Occipital lobe (tissue), 2 donors: ENCODE measurements around the gene RAB43. TPM values are rescaled to one million over a fixed set of nuclear protein-coding genes. Genes with fewer than 3 reads are reported as not detected.
"Not testable (repeated sequence)": the region's sequence is repeated elsewhere in the genome, so short reads cannot be mapped to it uniquely, and the experiment has no call there.

ENCODE experiments used
- DNase-seq: peaks from one replicate; lab custom pipeline; 2025; lab: John Stamatoyannopoulos, UW
- total RNA-seq: library from RNA; depleted of rRNA; stranded (reverse); fragments of >200 nt; gene quantifications from one replicate; pipeline ENCODE4 v1.2.3, GENCODE V29; 2014

RAB43 gene
- total RNA-seq, 1 donor from 2014 or later: 3.3 TPM

GRCh38 chr3:129095285-129095684, 26.3 kb downstream of the RAB43 start:
- no peak for DNase-seq

DNA sequence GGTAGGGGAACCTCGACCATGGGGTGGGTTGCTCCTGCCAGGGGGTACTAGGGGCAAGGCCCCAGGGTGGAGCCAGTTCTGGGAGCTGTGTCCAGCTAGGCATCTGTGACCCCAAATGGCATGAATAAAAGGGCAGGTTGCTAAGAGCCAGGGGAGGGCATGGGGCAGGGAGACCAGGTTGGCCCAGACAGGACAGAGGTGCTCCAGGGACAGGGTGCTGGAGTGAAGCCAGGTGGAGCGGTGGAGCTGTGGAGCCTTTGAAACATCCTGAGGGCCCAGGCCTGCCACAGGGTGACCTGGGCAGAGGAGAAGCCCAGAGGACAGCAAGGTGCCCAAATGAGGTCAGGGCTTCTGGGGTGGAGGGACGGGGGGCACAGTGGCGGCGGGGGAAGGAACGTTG, 33.3 kb downstream of the RAB43 start:
- not testable (repeated sequence) for DNase-seq

GRCh38 chr3:129087904-129088303, 33.7 kb downstream of the RAB43 start:
- not testable (repeated sequence) for DNase-seq

- no peak for DNase-seq
Observed at GRCh38 chr3:129087138-129087702, 34.4 kb downstream of the RAB43 start.

- no peak for DNase-seq
Observed at GRCh38 chr3:129085818-129086217, 35.8 kb downstream of the RAB43 start.

GRCh38 chr3:129085165-129085715, 36.4 kb downstream of the RAB43 start:
- no peak for DNase-seq

- DNase-seq: no peak
Observed at GRCh38 chr3:129084501-129084900, 37.1 kb downstream of the RAB43 start.

- DNase-seq: no peak
Observed at GRCh38 chr3:129082026-129082425, 39.6 kb downstream of the RAB43 start.

DNA sequence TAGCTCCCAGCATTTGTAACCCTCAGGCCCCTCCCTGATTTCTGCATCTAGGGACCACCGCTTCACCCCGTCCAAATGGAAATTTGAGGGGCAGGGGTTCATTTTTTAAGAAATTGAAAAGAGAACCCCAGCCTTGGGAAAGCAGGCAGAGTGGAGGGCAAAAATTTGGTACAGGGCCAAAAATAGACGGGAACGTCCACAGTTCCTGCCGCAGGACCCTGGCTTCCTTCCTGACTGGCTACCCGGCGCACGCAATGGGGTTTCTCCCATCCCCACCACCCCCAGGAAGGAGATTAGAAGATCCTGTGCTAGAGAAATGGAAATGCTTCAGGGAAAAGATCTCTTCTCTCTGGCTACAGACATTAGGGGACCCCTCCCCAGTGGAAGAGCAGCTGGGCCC, 40.1 kb downstream of the RAB43 start:
- DNase-seq: no peak

DNA sequence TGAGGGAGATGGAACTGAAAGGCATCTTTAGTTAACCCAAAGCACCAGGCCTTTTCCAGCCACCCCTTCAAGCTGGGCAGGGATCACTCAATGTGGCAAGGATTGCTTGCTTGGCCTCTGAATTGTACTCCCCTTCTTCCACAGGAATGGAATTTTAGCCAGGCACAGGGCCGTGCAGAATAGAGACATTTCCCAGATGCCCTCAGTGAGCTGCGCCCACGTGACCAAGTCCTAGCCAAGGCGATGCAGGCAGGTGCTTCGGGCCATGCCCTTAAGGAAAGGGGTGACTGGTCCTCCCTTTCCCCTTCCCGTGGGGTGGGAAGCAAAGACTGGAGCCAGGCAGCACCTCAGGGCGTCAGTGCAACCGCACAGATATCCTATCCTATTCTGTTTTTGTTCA, 43.1 kb downstream of the RAB43 start:
- DNase-seq: no peak

DNA sequence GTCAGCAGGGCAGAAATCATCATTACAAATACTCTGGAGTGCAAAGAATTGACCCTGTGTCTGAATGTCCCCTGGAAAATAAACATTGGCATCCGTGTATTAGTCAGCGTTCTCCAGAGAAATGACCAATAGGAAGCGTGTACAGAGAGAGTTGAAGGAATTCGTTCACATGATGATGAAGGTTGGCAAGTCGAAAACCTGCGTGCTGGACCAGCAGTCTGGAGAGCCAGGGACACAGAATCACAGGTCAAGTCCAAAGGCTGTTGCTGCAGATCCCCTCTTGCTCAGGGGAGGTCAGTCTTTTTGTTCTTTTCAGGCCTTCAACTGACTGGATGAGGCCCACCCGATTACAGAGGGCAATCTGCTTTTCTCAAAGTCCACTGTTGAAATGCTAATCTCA, 44.4 kb downstream of the RAB43 start:
- DNase-seq: no peak

GRCh38 chr3:129070086-129070885, 51.3 kb downstream of the RAB43 start:
- no peak for DNase-seq

DNA sequence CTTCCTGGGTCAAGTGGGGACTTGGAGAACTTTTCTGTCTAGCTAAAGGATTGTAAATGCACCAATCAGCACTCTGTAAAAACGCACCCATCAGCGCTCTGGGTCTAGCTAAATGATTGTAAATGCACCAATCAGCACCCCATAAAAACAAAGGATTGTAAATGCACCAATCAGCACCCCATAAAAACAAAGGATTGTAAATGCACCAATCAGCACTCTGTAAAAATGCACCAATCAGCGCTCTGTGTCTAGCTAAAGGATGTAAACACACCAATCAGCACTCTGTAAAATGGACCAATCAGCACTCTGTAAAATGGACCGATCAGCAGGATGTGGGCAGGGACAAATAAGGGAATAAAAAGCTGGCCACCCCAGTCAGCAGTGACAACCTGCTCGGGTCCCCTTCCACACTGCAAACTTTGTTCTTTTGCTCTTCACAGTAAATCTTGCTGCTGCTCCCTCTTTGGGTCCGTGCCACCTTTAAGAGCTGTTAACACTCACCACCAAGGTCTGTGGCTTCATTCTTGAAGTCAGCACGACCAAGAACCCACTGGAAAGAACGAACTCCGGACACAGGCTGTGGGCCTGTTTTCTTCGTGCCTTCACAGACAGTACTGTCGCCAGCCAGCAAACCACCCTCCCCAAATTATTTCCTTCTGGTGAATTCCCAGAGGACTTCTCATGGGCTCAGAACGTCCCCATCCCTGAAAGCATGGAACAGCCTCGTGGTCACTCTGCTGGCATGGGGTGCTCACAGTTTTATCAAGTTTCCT, 52.1 kb downstream of the RAB43 start:
- DNase-seq: not testable (repeated sequence)

- DNase-seq: no peak
Observed at GRCh38 chr3:129068291-129068886, 53.2 kb downstream of the RAB43 start.

- DNase-seq: not testable (repeated sequence)
Observed at GRCh38 chr3:129067719-129068118, 53.9 kb downstream of the RAB43 start.

DNA sequence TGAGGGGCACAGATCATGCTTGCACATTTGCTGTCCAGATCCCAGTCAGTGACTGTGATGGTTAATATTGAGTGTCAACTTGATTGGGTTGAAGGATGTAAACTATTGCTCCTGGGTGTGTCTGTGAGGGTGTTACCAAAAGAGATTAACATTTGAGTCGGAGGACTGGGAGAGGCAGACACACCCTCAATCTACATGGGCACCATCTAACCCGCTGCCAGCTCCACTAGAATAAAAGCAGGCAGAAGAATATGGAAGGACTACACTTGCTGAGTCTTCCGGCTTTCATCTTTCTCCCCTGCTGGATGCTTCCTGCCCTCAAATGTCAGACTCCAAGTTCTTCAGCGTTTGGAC, 55.9 kb downstream of the RAB43 start:
- no peak for DNase-seq

GRCh38 chr3:129065016-129065719, 56.4 kb downstream of the RAB43 start:
- DNase-seq: no peak

GRCh38 chr3:129063841-129064482, 57.6 kb downstream of the RAB43 start:
- DNase-seq: no peak

DNA sequence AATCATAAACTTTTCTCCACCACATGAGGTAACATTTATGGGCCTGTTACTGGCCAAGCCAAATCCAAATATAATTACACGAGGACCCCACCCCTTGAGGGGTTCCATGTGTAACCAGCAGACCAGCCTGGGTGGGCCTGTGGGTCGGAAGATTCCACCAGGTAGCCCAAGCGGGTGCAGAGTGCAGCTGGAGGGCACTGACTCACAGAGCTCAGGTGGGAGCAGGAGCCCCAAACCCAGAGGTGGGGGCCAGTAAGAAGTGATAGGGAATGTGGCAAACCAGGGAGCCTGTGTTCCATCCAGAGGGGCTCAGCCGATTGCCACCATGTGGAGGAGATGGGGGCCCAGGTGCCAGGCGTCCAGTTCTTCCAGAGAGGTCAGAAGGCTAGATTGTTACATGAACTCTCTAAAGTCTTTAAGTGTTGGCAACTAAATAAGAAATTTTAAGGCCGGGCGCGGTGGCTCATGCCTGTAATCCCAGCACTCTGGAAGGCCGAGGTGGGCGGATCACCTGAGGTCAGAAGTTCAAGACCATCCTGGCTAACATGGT, 58.4 kb downstream of the RAB43 start:
- DNase-seq: no peak
